Stimulated activated CD4-positive, alpha-beta T cell treated with anti-CD3 and anti-CD28 coated beads, Interleukin-15, amount 100 ng/mL, for 24 hours (primary cell): Measurements from ENCODE around the gene TLE4.

Experiments
- DNase-seq: peaks from one replicate; pipeline ENCODE4 v3.0.0-alpha.2; 2020

TLE4 gene

DNA sequence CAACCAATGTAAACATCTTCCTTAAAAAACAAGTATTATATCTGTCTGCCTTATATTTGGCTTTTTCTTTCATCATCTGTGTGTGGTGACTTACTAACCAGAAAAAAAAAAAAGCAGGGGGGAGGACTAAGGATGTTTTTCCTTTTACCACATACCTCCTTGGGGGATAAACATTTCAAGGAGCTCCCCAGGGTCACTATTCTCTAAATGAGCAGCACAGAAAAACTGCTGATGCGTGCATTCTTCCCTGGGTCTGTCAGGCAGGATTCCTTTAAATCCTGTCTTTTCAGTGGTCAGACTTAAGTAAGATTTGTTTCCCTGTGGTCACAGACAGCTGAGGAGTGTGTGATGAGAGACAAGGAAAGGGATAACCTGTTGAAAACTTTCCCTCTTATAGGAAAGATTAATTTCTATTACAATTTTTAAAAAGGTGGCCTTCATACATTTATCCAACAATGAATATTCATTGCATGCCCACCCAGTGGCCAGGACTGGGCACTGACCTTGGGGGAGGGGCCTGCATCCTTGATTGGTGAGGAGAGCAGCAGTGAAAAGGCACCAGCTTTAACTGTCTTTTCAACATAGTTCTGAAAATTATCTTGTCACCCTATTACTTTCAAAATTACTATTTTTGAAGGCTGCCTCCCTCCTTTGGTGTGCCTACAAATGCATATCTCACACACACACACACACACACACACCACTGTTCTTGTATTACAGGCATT lies 123.1 kb downstream of the TLE4 start:
- no peak for DNase-seq

DNA sequence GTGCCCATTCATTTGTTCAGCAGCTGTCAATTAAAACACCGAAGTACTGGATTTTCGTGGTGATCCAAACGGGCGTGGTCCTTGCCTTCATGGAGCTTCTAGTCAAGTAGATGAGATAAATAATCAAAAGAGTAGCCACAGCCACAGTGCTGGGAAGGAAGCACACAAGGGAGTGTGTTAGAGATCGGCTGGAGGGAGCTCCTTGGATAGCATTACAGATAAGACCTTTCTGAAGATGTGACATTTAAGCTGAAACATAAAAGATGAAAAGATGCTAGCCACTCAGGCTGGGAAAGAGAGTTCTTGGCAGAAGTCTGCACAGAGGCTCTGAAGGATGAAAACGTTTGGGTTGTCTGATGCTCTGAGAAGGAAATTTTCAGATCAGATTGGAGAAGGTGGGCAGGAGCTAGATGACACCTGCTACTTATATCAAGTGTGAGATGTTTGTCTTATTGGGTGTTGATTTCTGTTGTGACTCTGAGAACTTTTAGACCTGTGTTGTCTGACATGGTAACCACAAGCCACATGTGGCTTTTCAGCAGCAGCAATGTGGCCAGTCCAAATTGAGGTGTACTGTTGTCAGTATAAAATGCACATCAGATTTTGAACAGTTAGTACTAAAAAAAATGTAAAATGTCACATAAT lies 123.9 kb downstream of the TLE4 start:
- no peak for DNase-seq

DNA sequence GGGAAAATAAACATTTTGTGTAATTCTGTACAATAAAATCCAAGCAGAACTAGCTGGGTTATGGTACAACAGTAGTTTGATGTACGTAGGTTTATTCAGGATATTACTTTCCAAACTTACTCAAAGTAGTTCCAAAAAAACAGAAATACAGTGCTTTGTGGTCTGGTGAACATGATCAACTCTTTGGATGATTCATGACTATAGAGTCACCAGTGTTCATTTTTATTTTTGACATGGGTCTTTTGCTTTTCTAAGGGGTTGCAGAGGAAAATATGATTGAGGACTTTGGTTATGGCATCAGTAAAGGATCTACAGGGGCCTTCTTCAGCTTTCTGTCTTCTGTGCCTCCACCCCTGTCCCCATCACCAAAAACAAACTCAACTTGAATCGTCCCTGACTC lies 127.2 kb downstream of the TLE4 start:
- no peak for DNase-seq

DNA sequence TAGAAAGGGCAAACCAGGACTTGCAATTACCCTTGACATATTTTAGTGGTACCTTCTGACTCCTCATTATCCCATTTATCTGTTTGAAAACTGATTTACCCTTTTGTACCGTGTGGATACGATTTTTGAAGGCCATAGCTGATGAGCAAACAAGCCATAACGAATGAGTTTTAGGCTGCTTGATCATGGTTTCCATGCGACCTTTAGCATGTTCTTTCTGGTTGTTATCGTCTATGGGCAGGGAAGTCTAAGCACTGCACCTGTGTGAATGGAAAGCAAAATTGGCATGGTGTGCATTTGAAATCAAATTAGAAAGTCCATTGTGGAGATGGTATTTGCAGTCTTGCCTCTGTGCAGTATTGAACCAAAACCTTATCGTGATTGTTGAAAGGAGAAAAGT lies 127.7 kb downstream of the TLE4 start:
- DNase-seq: no peak

DNA sequence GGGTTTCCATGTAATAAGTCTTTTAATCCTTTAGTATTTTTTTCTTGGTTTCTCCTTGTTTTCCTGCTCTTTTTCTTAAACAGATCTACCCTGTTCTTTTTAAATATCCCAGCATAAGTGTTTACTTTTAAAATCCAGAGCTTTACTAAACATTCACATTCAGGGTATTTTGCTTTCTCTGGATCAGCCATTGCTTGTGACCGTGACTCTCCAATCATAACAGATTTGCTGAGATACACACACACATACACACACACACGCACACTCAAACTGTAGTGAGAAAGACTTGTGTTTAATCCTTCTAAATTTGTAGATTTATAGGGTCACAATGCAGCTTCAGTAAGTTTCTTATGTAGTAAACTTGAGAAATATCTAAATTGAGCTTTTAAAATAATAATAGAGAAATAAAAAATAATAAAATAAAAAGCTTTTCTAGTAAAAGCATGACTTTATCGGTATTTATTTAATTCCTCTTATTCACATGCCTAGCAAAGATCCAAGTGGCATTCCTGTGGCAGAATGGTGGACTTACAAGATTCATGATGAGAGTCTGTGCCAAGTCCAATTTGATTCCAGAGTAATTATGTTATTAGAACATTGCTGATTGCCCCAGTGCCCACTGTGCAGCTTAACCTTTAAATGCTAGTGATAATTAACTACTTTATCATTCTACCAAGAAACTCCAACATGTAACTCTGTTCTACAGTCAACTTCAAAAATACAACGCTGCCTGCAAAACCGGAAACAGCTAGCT lies 129.0 kb downstream of the TLE4 start:
- DNase-seq: no peak

DNA sequence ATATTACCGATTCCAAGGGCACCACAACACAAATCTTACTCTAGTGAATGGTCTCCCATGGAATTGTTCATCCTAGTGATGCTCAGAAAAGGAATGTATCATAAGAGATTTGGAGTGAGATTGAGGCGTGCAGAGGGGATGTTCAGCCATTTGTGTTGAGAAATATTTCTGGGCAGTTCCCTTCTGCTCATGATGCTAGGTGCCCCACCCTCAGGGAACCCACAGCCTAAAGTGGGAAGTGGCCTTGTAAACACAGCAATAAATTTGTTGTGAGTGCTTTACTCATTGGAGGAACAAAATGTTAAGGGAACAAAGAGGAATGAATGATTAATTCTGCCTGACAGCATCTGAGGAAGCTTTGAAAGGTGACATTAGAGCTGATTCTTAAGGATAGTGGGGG lies 129.9 kb downstream of the TLE4 start:
- DNase-seq: no peak

DNA sequence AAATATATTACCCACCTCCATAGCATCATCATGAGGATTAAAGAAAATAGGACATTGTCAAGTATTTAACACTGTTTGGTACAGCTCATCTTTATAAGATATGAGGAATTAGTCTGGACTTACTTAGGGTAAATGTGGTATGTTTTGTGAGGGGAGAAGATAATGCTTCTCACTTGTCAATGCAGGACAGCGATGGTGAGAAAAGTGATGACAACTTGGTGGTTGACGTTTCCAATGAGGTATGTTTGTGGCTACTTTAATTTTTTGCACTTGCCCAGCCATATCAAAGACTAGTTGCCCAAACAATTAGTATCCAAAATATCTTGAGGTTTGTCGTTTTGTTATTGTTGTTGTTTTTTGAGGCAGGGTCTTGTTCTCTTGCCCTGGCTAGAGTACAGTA lies 133.9 kb downstream of the TLE4 start:
- no peak for DNase-seq

DNA sequence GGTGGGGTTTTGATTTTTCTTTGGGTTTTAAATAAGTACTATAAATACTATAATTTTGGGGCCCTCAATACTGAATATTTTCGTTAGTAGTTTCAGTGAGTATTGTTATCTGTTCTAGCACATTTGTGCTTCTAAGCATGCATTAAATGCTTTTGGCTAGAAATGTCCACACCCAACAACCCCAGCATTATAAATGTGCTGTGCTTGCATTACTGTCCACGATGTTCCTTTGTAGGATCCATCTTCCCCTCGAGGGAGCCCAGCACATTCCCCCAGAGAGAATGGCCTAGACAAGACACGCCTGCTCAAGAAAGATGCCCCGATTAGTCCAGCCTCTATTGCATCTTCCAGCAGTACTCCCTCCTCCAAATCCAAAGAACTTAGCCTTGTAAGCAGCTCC lies 134.7 kb downstream of the TLE4 start:
- no peak for DNase-seq

DNA sequence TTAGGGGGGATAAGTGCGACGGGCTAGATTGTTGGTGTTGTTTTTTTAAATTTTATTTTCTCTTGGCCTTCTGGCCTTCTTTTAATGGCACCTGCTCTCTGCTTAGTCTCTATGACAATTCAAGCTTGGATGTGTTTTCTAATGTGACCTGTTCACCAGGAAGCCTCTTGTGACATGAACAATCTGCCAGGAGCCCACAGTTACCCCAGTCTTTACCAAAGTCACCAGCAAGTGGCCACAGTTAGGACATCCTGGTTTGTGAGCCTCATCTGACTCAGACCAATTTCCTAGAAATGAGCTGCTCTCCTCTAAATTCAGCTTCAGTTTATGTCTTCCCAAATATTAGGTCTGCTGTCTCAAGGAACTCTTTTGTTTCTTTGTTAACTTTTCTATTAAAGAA lies 135.8 kb downstream of the TLE4 start:
- no peak for DNase-seq

DNA sequence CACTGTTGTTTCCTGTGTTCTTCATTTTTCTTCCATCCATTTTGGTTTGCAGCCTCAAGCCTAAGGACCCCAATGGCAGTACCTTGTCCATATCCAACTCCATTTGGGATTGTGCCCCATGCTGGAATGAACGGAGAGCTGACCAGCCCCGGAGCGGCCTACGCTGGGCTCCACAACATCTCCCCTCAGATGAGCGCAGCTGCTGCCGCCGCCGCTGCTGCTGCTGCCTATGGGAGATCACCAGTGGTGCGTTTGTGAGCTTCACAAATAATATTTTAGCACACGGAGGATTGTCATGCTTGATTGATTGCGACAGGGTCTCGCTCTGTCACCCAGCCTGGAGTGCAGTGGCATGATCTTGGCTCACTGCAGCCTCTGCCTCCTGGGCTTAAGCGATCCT lies 136.8 kb downstream of the TLE4 start:
- DNase-seq: no peak

DNA sequence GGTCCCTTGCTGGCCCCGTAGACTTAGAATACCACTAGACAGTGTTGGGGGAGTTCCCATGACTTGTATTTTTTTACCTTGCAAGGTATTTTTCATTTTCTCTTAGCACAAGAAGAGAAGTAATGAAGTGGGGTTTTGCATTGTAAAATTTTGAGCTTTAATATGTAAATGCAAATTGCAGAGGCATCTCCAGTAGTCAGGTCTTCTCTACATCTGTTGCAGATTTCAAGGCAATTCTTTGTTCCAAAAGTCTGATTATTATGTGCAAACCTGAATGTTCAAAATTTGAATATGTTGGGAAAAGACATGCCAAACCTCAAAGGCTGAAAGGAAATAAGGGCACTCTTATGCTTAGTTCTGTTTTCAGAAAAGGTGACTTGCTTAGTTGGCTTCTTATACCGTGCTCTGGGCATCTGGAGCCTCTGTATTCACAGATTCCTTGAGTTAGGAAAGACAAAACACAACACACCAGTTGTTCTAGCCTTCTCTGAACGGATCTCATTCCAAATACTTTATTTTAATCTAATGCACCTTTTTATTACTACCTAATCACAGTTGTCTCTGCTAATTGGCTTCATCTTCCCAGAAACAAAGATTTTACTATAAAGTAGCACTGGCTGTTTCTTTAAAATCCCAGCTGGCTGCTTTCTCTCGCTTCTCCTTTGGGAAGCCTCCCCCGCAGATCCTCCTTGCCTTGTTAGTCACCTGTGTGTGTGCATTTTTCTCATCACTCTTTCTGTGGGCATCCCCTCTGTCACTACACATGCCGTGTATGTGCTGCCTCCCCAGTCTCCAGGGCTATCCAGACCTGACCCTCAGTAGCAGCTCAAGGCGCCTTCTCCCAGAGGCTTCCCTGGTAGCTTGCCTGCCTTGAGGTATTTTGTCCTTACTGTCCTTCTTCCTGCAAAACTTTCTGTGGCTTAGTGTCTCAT lies 138.2 kb downstream of the TLE4 start:
- no peak for DNase-seq

DNA sequence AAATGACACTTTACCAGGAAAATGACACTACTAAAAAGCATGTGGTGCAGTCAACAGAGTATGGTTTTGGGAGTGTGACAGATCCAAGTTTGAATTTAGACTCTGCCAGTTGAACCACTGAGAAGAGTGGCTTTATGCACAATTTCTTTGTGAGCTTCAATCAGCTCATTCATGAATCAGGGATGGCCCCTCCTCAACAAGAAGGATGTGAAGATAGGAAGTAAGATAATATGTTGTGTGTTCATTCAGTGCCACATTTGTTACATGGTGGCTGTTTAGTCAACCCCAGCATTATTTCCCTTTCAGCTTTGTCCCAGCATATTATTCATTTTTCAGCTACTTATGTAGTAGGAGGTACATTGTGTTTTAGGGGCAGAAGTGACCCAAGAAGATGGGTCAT lies 140.1 kb downstream of the TLE4 start:
- DNase-seq: no peak

DNA sequence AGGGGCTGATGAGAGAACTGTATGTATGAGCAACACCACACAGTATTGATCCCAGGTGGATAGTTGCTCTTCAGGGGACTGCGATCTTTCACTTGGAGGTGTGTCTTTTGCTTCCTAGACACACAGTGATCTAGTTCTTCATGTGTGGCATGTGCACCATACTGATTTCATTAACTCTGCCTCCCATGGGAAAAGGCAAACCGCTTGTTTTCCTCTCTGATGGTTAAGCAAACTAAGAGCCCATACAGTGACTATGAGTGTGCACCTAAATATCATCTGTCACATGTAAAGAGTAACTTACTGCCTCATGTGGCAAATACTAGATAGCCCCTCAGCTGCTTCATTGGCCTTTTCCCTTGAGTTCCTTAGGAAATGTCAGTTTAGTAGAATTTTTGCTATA lies 147.3 kb downstream of the TLE4 start:
- DNase-seq: no peak

DNA sequence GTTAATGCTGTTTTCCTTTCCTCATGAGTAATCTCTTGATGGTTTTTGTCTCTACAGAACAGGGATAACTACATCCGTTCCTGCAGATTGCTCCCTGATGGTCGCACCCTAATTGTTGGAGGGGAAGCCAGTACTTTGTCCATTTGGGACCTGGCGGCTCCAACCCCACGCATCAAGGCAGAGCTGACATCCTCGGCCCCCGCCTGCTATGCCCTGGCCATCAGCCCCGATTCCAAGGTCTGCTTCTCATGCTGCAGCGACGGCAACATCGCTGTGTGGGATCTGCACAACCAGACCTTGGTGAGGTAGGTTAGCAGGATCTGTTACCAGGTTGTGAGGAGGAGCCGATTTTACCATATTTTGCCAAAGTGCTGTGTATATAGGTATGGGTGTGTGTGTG lies 148.2 kb downstream of the TLE4 start:
- DNase-seq: no peak

DNA sequence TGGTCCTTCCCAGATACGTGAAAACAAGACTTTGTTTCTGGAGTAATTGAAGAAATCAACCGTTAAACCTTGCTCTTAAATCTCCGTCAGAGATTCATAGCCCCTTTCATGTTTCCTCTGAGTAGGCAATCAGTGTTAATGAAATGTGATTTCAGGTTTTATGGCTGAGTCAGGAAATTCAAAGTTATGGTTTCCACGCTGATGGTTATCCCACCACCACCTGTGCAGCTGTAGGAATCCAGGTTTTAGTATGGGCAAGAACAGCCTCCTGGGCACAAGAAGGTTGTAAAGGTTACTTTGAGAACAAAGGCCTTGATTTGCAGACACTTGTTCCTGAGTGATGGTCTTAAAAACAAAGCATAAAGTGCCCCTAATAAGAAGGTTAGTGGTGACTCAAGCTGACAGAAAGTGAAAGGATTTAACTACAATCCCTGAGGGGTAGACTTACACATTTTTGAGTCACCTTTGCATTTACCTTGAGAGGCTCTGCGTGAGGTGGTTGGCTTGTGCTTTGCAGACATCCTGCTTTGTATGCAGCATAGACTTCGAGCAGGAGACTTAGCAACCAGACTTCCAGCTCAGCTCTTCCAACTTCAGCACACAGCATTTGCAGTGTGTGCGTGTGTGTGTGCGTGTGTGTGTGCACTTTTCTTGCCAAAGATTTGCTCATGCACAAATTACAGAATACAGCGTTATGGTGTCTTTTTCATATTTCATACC lies 159.6 kb downstream of the TLE4 start:
- peak; percentile 6 for DNase-seq

DNA sequence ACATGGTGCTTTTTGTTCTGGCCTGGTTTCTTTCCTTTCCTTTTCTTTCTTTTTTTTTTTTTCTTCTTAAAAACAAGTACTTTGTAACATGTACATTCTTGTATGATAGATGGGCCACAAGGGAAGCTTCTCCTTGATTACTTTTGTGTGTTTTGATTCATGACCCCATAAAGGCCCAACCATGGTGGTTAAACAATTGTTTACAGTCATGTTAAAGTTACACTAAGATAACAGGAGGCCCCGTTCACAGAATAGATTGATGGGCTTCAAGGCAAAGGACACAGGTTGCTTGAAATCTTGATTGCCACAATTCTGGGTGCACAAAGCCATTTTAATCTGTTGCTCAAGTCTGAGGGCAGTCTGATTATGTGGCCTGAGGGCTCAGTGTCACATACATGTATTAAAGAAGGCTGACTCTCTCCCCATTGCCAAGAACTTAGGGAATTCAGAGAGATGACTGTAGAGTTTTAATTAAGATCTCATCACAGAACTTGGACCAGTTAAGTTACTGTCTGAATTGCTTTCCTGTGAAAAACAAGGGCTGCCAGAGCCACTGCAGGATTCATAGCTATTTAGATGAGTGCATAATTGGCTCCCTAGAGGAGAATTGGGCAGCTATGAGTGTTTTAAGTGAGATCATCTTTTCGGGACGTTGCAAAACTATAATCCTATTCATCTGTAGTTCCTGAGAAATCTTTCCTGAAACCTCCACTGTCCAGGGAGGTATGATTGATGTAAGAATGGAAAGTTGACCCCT lies 163.4 kb downstream of the TLE4 start:
- no peak for DNase-seq

DNA sequence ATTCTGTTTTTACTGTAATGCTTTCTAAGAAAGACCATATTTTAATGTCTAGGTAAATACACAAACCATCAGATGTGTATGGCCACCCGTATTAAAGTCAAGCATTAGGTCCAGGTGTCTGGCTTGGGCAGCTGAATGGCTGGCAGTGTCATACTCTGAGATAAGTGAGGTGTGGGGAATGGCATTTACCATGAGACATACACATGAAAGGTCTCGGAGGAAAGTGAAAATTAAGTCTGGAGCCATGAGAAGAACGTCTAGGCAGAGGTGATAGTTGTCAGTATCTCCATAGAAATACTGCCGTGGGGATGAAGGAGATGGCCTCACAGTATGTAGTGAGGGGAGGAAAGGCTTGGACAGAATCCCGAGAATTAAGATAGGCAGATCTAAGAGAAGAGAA lies 164.3 kb downstream of the TLE4 start:
- no peak for DNase-seq

DNA sequence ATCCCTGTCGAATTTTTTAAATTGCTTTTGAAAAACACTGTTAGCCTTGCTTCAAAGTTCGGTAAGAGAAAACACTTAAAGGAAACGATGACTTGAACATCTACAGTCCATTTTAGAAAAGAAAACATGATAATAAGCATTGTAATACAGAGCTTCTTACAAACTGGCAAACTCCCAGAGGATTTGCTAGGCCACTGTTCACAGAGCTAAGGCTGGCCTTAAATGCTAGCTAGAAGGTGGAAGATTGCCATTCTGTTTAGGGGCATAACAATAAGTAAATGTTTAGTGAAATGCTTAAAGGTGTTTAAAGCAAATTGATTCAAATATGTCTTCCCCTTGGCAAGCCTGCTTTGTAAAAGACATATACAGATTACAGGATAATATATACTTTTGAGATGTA lies 169.6 kb downstream of the TLE4 start:
- no peak for DNase-seq

DNA sequence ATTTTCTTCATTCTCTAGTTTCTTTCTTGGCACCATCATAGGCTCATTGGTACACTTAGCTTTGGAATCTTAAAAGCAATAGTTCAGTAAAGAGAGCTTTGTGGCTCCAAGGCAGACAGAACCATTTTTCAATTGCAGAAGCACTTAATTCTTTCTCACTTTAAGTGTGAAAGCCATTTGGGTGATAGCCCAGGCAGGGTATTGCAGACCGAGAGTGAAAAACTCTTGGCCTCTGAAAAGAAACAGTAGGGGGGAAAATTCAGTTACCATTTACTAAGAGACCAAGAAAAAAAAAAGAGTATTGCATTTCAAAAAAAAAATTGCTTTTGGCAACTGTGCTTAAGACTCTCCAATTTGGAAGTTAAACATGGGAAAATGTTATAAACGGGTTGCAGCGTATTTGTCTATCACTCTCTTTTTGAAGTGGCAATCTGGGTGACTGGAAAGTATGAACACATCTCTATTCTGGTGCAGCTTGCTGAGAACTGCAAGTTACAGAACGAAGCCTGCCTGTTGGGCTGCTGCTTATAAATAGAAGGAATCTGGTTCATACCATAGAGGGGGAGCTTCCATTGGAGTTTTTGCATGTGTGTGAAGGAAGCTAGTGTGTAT lies 170.5 kb downstream of the TLE4 start:
- no peak for DNase-seq

DNA sequence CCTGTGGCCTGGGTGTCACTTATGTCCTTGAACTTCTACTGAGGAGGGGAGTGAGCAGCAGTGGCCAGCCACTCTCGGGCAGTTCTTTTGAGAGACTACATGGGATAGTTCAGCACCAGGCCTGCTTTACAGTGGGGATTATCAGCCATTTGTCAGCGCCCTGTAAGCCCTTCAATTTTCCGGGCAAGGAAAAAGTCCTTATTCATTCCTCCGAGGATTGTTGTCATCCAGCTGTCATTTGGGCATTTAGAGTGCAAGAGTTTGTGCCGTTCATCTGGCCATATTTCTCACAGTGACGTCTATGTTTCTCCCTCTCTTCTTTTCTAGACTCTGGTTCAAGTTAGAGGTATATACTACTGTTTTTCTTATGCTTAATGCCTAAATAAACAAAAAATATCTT lies 172.8 kb downstream of the TLE4 start:
- no peak for DNase-seq

DNA sequence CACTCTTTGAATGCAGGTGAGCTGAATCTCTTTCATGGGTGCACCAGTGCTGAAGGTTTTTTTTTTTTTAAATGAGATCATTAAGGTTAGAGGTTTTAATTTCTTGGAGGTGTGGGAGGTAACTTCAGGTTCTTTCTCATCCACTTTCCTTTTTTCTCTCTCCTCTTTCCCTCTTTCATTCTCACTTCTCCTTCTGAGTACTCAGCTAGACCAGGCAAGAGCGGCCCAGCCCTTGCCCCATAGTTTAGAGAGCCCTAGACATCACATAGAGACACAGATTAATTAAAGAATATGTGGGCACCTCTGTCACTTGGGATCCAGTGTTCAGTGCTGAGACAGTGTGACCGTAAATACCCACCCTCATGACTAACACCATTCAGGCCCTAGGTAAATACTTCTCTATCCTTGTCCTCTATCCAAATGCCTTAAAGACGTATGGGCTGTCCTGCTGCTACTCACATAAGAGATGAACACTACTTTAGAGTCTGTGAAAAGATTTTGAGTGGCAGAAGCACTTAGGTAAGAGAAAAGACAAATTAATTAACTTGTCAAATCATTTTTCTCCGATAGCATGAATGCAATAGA lies 174.1 kb downstream of the TLE4 start:
- DNase-seq: no peak
